GM12878 (cell line): ENCODE data around the gene DIRAS1. TPM values are rescaled to one million over a fixed set of nuclear protein-coding genes. Genes with fewer than 3 reads are reported as not detected.
A peak's percentile ranks its signal among the peaks of the same experiment; 100 is the strongest.

ENCODE experiments used
- ATAC-seq: fragments of 200-7000 bp; cut with Tn5 transposase; 3 replicates; pipeline ENCODE4 v1.9.1; 2020; ENCODE audit warnings: mild to moderate bottlenecking, moderate library complexity
- BruUV-seq: library from RNA; stranded (reverse); fragments of 400-500 nt; replicated peaks from 2 replicates; lab custom pipeline; 2021; lab: Mats Ljungman, UMichigan
- CTCF ChIA-PET: fragments of 300-600 bp; sonication (Branson Sonifier 250); formaldehyde crosslinking; extraction: SDS; loops from one replicate; lab custom pipeline; 2021; ENCODE audit warnings: inconsistent platforms; lab: Yijun Ruan, JAX
- POLR2A ChIA-PET: fragments of 350-600 bp; formaldehyde crosslinking; extraction: SDS; loops from one replicate; lab custom pipeline; 2021; ENCODE audit warnings: inconsistent platforms; lab: Charles Lee
- RAD21 ChIA-PET: fragments of 300-600 bp; sonication (Branson Sonifier 250); formaldehyde crosslinking; loops from one replicate; lab custom pipeline; 2023; ENCODE audit warnings: antibody characterized with exemption; ENCODE audit not compliant: unreplicated experiment; lab: Charles Lee
- SMC1A ChIA-PET: fragments of 300-600 bp; sonication (Branson Sonifier 250); formaldehyde crosslinking; loops from one replicate; lab custom pipeline; 2023; ENCODE audit not compliant: unreplicated experiment, uncharacterized antibody; lab: Charles Lee
- DNase-seq: peaks from one replicate; pipeline ENCODE4 v3.0.0-alpha.2; 2011; ENCODE audit warnings: low read depth, low spot score
- FAIRE-seq: peaks from 3 replicates; lab custom pipeline; 2011; peaks lifted over from hg19 to GRCh38; lab: Jason Lieb, UNC
- H2AFZ ChIP-seq: 2 replicates; pipeline ENCODE4 v1.6.0; 2011; ENCODE audit warnings: low read depth, low read length, control low read depth; ENCODE audit not compliant: control insufficient read depth
- H3K27ac ChIP-seq: 2 replicates; pipeline ENCODE4 v1.5.1; 2011; ENCODE audit warnings: control low read depth; ENCODE audit not compliant: control insufficient read depth, insufficient read depth
- H3K27me3 ChIP-seq, 2 experiments: replicated peaks in 1 of 2; 2 replicates each; pipeline versions ENCODE4 v1.6.0 to v1.6.1; 2011; ENCODE audit warnings: low read length in 1 of 2; ENCODE audit not compliant: control insufficient read depth in 2 of 2, insufficient read depth in 2 of 2
- H3K36me3 ChIP-seq, 2 experiments: 2 replicates each; pipeline ENCODE4 v1.5.1; 2011; ENCODE audit warnings: low read length in 1 of 2; ENCODE audit not compliant: control insufficient read depth in 2 of 2, insufficient read depth in 2 of 2
- H3K4me1 ChIP-seq: 2 replicates; pipeline ENCODE4 v1.6.1; 2011; ENCODE audit warnings: mild to moderate bottlenecking, low read length, moderate library complexity, mixed read lengths; ENCODE audit not compliant: control insufficient read depth, insufficient read depth
- H3K4me2 ChIP-seq: 2 replicates; pipeline ENCODE4 v1.6.0; 2011; ENCODE audit warnings: control low read depth; ENCODE audit not compliant: control insufficient read depth, insufficient read depth
- H3K4me3 ChIP-seq: fragments of 200-600 bp; sonication (generic); 2 replicates; pipeline ENCODE4 v1.5.1; 2016
- H3K79me2 ChIP-seq: 2 replicates; pipeline ENCODE4 v1.6.0; 2011; ENCODE audit warnings: low read length; ENCODE audit not compliant: control insufficient read depth, insufficient read depth
- H3K9ac ChIP-seq: 2 replicates; pipeline ENCODE4 v1.8.0; 2011; ENCODE audit warnings: low read length, control low read depth, mixed read lengths; ENCODE audit not compliant: control insufficient read depth, insufficient read depth
- H3K9me3 ChIP-seq: replicated peaks from 3 replicates; pipeline ENCODE4 v1.5.1; 2011; ENCODE audit warnings: mild to moderate bottlenecking, low read length; ENCODE audit not compliant: control insufficient read depth, insufficient read depth
- H4K20me1 ChIP-seq: 2 replicates; pipeline ENCODE4 v1.6.0; 2011; ENCODE audit not compliant: control insufficient read depth, insufficient read depth
- BRCA1 ChIP-seq: IDR thresholded peaks from 2 replicates; pipeline ENCODE4 v1.6.1; 2011; ENCODE audit warnings: low read depth, low read length, improper control_type of control experiment
- CREB1 ChIP-seq: IDR thresholded peaks from 2 replicates; pipeline ENCODE4 v1.6.1; 2012; ENCODE audit warnings: low read depth, mild to moderate bottlenecking, inconsistent platforms
- DPF2 ChIP-seq: fragments of 450-650 bp; IDR thresholded peaks from 2 replicates; pipeline ENCODE4 v1.6.1; 2017; ENCODE audit warnings: mild to moderate bottlenecking
- EP300 ChIP-seq, 2 experiments: fragments of 150-350 bp in 1 of 2; IDR thresholded peaks; 2 replicates each; pipeline ENCODE4 v1.6.1; 2011 to 2012; ENCODE audit warnings: low read depth in 2 of 2, low read length in 2 of 2, borderline replicate concordance in 1 of 2, improper control_type of control experiment in 1 of 2, inconsistent platforms in 1 of 2; ENCODE audit not compliant: control insufficient read depth in 1 of 2
- ESRRA ChIP-seq: IDR thresholded peaks from 2 replicates; pipeline ENCODE4 v1.6.1; 2012; ENCODE audit warnings: mild to moderate bottlenecking, low read length, improper control_type of control experiment
- HDAC2 ChIP-seq: fragments of 200-600 bp; sonication (generic); IDR thresholded peaks from 2 replicates; pipeline ENCODE4 v1.6.1; 2017
- HSF1 ChIP-seq: fragments of 150-350 bp; IDR thresholded peaks from 2 replicates; pipeline ENCODE4 v1.6.1; 2014; ENCODE audit warnings: mild to moderate bottlenecking, low read depth, low read length
- IRF5 ChIP-seq: fragments of 450-650 bp; IDR thresholded peaks from 2 replicates; pipeline ENCODE4 v1.6.1; 2017; ENCODE audit warnings: borderline replicate concordance
- MYB ChIP-seq: fragments of 150-350 bp; IDR thresholded peaks from 2 replicates; pipeline ENCODE4 v1.6.1; 2014; ENCODE audit warnings: mild to moderate bottlenecking, low read depth, low read length, borderline replicate concordance
- NKRF ChIP-seq: fragments of 450-650 bp; conservative IDR thresholded peaks from 2 replicates; pipeline ENCODE4 v1.6.1; 2017; ENCODE audit warnings: mild to moderate bottlenecking, moderate library complexity
- SPI1 ChIP-seq: IDR thresholded peaks from 2 replicates; pipeline ENCODE4 v1.6.1; 2011; ENCODE audit warnings: low read depth, mild to moderate bottlenecking, low read length, moderate library complexity, borderline replicate concordance; ENCODE audit not compliant: insufficient read depth
- SRF ChIP-seq, 2 experiments: IDR thresholded peaks; 2 replicates each; pipeline ENCODE4 v1.6.1; 2011; ENCODE audit warnings: low read depth in 2 of 2, low read length in 2 of 2, mild to moderate bottlenecking in 1 of 2, moderate library complexity in 1 of 2
- TAF1 ChIP-seq: IDR thresholded peaks from 2 replicates; pipeline ENCODE4 v1.6.1; 2011; ENCODE audit warnings: mild to moderate bottlenecking, low read depth, low read length, borderline replicate concordance
- TBL1XR1 ChIP-seq: IDR thresholded peaks from 2 replicates; pipeline ENCODE4 v1.6.1; 2012; ENCODE audit warnings: low read depth, low read length, improper control_type of control experiment
- WGBS: methylation state at CpG from one replicate; pipeline ENCODE4 v1.1.6; 2016; ENCODE audit warnings: low lambda C conversion rate; ENCODE audit not compliant: insufficient replicate concordance, insufficient coverage; ENCODE audit errors: missing lambda C conversion rate; 5-methylcytosine and 5-hydroxymethylcytosine counted together
- in situ Hi-C: fragments of 300-500 bp; cut with MboI; formaldehyde crosslinking; loops from 9 replicates; pipeline ENCODE4 v1.14.3; 2018; ENCODE audit warnings: mixed read lengths
- intact Hi-C: fragments of 100-400 bp; cut with micrococcal nuclease; formaldehyde crosslinking; loops from one replicate; pipeline ENCODE4 v1.14.2; 2022; ENCODE audit not compliant: unreplicated experiment
- polyA plus RNA-seq, 11 experiments: library from polyadenylated mRNA; depleted of rRNA in 4 of 11; unstranded in 6 of 11; stranded (reverse) in 5 of 11; fragments of >200 nt; fragmentation: Nextera tagmentation in 4 of 11; fragmentation: Illumina TruSeq in 1 of 11; extraction: Ambion mirVana in 4 of 11; extraction: Trizol in 1 of 11; gene quantifications; 1 replicate in 1 of 11; 2 replicates in 10 of 11; pipeline versions ENCODE4 v1.2.1 to v1.2.3, GENCODE V29; 2011 to 2016; ENCODE audit warnings: inconsistent platforms in 2 of 11, missing spikeins in 2 of 11, low read depth in 1 of 11
- total RNA-seq, 4 experiments: library from RNA; depleted of rRNA in 3 of 4; stranded (reverse); fragments of >200 nt in 3 of 4; fragmentation: Illumina TruSeq in 1 of 4; extraction: Trizol in 1 of 4; gene quantifications; 2 replicates each; pipeline versions ENCODE4 v1.2.1 to v1.2.3, GENCODE V29; 2013 to 2021
- TF ChIP-seq, protein P1 (sequence below): IDR thresholded peaks from 2 replicates; pipeline ENCODE4 v1.6.1; 2012; ENCODE audit warnings: low read length, inconsistent platforms

Gene DIRAS1
- total and polyA plus RNA-seq, 10 of the 15 experiments (the other 5 are each of a cell fraction or from before 2014, with no cell fraction given): 0.04 to 0.18 (median 0.08) TPM; not detected in 3

DNA sequence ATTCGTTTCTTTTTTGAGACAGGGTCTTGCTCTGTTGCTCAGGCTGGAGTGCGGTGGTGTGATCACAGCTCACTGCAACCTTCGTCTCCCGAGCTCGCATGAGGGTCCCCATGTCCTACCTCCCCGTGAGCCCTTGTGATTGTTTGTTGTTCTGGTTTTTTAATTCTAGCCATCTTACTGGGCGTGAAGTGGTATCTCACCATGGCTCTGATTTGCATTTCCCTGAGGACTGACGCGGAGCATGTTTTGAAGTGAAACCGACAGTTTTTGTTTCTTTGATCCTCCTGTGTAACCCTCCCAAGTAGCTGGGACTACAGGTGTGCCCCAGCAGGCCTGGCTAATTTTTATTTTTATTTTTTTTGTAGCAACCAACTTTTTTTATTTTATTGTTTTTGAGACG lies 40.4 kb downstream of the DIRAS1 start (continued):
- no peak for TF ChIP-seq IRF5
- no peak for TF ChIP-seq SRF (IDR thresholded peaks at IDR 0.05; ENCODE audit: low read depth in 2 of 2, low read length in 2 of 2)
- peak; percentile 28; the same call in 1 of the 2 replicates for TF ChIP-seq CREB1

GRCh38 chr19:2679439-2679838 lies 41.7 kb downstream of the DIRAS1 start:
- Histone ChIP-seq H3K4me3 (no peak overlapping the region), H3K27me3 (no peaks in the 10 kb centered on the region), H4K20me1 (no peaks in the 10 kb centered on the region), H3K79me2 (peaks cover 4% of the 10 kb centered on the region), H3K27ac (no peak overlapping the region), H3K4me2 (no peak overlapping the region), H3K9me3 (peaks cover 5% of the 10 kb centered on the region; the same call in 2 of the 3 replicates), H3K36me3 (peaks cover 0 to 8% of the 10 kb centered on the region in 2 experiments; a peak in 1 of 4 replicates), H3K4me1 (peaks cover 36% of the 10 kb centered on the region), H2AFZ (no peak overlapping the region), H3K9ac (no peak overlapping the region)
- no peak for TF ChIP-seq DPF2
- no peak for TF ChIP-seq MYB
- peak in 1 of 2 experiments; percentile 99; a peak in 1 of 4 replicates for TF ChIP-seq EP300 (IDR thresholded peaks at IDR 0.05; ENCODE audit: borderline replicate concordance in 1 of 2, control insufficient read depth in 1 of 2, low read depth in 2 of 2, low read length in 2 of 2)
- no peak for TF ChIP-seq HDAC2
- no peak for TF ChIP-seq TBL1XR1
- TF ChIP-seq TAF1: no peak
- TF ChIP-seq, protein P1, sequence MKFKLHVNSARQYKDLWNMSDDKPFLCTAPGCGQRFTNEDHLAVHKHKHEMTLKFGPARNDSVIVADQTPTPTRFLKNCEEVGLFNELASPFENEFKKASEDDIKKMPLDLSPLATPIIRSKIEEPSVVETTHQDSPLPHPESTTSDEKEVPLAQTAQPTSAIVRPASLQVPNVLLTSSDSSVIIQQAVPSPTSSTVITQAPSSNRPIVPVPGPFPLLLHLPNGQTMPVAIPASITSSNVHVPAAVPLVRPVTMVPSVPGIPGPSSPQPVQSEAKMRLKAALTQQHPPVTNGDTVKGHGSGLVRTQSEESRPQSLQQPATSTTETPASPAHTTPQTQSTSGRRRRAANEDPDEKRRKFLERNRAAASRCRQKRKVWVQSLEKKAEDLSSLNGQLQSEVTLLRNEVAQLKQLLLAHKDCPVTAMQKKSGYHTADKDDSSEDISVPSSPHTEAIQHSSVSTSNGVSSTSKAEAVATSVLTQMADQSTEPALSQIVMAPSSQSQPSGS: no peak
- no peak for TF ChIP-seq NKRF
- no peak for TF ChIP-seq ESRRA
- TF ChIP-seq SPI1: no peak
- no peak for TF ChIP-seq BRCA1
- peak; percentile 100 for TF ChIP-seq HSF1
- ChIA-PET RAD21 (no interaction called here), SMC1A (no interaction called here), POLR2A (no interaction called here), CTCF (no interaction called here)
- in situ Hi-C loops: no loop called here
- intact Hi-C loops: no loop called here
- ATAC-seq (no peak), FAIRE-seq (no peak), DNase-seq (no peak)
- no TSS peak for BruUV-seq
- WGBS: 88% methylated on average over 2 of the region's 2 CpGs
